Body of pancreas (tissue), 4 donors: ENCODE results near the gene GREB1. TPM values are rescaled to one million over a fixed set of nuclear protein-coding genes. Genes with fewer than 3 reads are reported as not detected.
A peak's percentile ranks its signal among the peaks of the same experiment; 100 is the strongest.

ENCODE experiments used
- ATAC-seq: fragments of 150-250 bp; one replicate; pipeline ENCODE4 v1.9.1; 2016
- DNase-seq, 4 donors: peaks; one replicate each; pipeline ENCODE4 v3.0.0-alpha.2; 2019
- H3K27ac ChIP-seq, 4 donors: fragments of 200-600 bp; sonication (generic); 1 replicate in 3 of 4; 2 replicates in 1 of 4; pipeline versions ENCODE4 v1.5.1 to v1.6.1; 2016 to 2019; ENCODE audit warnings: mild to moderate bottlenecking in 1 of 4, mixed read lengths in 1 of 4, moderate library complexity in 1 of 4
- H3K27me3 ChIP-seq, 2 donors: fragments of 200-600 bp; sonication (generic); one replicate each; pipeline ENCODE4 v1.6.0; 2016; ENCODE audit warnings: mild to moderate bottlenecking in 1 of 2
- H3K36me3 ChIP-seq, 2 donors: fragments of 200-600 bp; sonication (generic); replicated peaks in 1 of 2; 2 replicates each; pipeline ENCODE4 v1.5.1; 2016; ENCODE audit warnings: low read depth in 2 of 2; ENCODE audit not compliant: insufficient read depth in 1 of 2
- H3K4me1 ChIP-seq: fragments of 200-600 bp; sonication (generic); one replicate; pipeline ENCODE4 v1.6.0; 2016
- H3K4me3 ChIP-seq, 2 donors: fragments of 200-600 bp; sonication (generic); 1 replicate in 1 of 2; 2 replicates in 1 of 2; pipeline ENCODE4 v1.5.1; 2016 to 2019
- H3K9me3 ChIP-seq, 3 donors: fragments of 200-600 bp; sonication (generic); 1 replicate in 2 of 3; 2 replicates in 1 of 3; pipeline ENCODE4 v1.5.1; 2016
- POLR2A ChIP-seq, 3 donors: fragments of 450-650 bp; IDR thresholded peaks; one replicate each; pipeline ENCODE4 v1.6.1; 2016; ENCODE audit warnings: antibody characterized with exemption in 3 of 3, mild to moderate bottlenecking in 2 of 3
- WGBS, 2 donors: methylation state at CpG; one replicate each; pipeline ENCODE4 v1.1.5; 2017; 5-methylcytosine and 5-hydroxymethylcytosine counted together
- intact Hi-C: fragments of 100-400 bp; cut with DNase I; formaldehyde crosslinking; loops from one replicate; pipeline ENCODE4 v1.15.1; 2023
- total RNA-seq, 2 donors: library from RNA; depleted of rRNA; stranded (reverse); fragments of >200 nt; gene quantifications; one replicate each; pipeline ENCODE4 v1.1.0, GENCODE V29; 2016
- TF ChIP-seq, protein P1 (sequence below), 7 experiments: fragments of 450-650 bp in 4 of 7; fragments of 200-600 bp in 3 of 7; sonication (generic) in 3 of 7; IDR thresholded peaks; one replicate each; pipeline ENCODE4 v1.5.1; 2016 to 2019; ENCODE audit warnings: antibody characterized with exemption in 7 of 7

GREB1 gene
- total RNA-seq, 2 donors from 2014 or later: 10.4 to 19.8 TPM

DNA sequence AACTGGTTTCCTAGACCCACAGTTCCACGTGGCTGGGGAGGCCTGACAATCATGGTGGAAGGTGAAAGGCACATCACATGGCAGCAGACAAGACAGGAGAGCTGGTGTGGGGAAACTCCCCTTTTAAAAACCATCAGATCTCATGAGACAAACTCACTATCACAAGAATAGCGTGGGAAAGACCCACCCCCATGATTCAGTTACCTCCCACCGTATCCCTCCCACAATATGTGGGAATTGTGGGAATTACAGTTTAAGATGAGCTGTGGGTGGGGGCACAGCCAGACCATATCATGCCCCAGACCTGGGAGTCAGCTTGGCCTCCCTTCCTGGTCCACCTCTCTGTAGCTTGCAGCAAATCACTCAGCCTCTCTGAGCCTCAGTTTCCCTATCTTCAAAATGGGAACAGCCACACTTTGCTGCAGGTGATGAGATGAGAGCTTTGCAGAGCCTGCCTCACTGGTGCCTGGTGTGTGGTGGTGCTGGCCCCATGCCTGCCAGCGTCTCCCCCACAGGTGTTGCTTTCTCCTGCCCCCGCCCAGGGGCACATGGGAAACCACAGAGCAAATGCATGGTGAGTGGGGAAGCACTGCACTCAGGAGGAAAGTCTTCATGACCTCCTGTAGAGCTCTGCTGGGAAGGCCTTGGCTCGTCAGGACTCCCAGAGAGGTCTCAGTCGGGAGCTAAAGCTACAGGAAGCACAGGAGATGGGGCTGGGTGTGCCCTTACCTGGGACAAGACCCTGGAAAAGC, 31.1 kb downstream of the GREB1 start:
- DNase-seq (no peak), ATAC-seq (no peak)
- Histone ChIP-seq H3K9me3 (no peaks in the 10 kb centered on the region), H3K27me3 (no peaks in the 10 kb centered on the region), H3K27ac (no peak overlapping the region), H3K4me1 (peaks cover 5% of the 10 kb centered on the region), H3K4me3 (no peak overlapping the region), H3K36me3 (no peaks in the 10 kb centered on the region)
- intact Hi-C loops: no loop called here
- WGBS, 2 donors: 90 to 92% methylated on average over 7 of the region's 7 CpGs
- no peak for TF ChIP-seq POLR2A (IDR thresholded peaks at IDR 0.05)
- TF ChIP-seq, protein P1, sequence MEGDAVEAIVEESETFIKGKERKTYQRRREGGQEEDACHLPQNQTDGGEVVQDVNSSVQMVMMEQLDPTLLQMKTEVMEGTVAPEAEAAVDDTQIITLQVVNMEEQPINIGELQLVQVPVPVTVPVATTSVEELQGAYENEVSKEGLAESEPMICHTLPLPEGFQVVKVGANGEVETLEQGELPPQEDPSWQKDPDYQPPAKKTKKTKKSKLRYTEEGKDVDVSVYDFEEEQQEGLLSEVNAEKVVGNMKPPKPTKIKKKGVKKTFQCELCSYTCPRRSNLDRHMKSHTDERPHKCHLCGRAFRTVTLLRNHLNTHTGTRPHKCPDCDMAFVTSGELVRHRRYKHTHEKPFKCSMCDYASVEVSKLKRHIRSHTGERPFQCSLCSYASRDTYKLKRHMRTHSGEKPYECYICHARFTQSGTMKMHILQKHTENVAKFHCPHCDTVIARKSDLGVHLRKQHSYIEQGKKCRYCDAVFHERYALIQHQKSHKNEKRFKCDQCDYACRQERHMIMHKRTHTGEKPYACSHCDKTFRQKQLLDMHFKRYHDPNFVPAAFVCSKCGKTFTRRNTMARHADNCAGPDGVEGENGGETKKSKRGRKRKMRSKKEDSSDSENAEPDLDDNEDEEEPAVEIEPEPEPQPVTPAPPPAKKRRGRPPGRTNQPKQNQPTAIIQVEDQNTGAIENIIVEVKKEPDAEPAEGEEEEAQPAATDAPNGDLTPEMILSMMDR (IDR thresholded peaks at IDR 0.05): no peak

DNA sequence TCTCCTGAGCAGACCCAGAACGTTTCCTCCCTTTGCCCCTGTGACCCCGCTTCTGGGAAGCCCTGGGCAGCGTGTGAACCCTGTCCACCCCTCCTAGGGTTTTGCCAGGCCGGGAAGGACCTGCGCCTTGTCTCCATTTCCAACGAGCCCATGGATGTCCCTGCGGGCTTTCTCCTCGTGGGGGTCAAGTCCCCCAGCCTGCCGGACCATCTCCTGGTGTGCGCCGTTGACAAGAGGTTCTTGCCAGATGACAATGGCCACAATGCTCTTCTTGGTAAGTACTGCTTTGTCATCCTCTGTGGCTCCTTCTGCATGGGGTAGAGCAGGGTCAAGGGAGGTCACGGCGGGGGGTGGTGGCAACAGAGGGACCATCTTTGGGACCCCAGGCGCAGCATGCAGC, 32.5 kb downstream of the GREB1 start:
- Histone ChIP-seq H3K9me3 (no peaks in the 10 kb centered on the region), H3K4me3 (no peak overlapping the region), H3K27me3 (no peaks in the 10 kb centered on the region), H3K4me1 (peaks cover 5% of the 10 kb centered on the region), H3K36me3 (no peaks in the 10 kb centered on the region), H3K27ac (no peak overlapping the region)
- intact Hi-C loops: no loop called here
- DNase-seq (no peak), ATAC-seq (no peak)
- TF ChIP-seq POLR2A (IDR thresholded peaks at IDR 0.05): no peak
- TF ChIP-seq, protein P1 (IDR thresholded peaks at IDR 0.05): no peak
- 88% methylated on average over 11 to 14 of the region's 14 CpGs for WGBS, 2 donors

DNA sequence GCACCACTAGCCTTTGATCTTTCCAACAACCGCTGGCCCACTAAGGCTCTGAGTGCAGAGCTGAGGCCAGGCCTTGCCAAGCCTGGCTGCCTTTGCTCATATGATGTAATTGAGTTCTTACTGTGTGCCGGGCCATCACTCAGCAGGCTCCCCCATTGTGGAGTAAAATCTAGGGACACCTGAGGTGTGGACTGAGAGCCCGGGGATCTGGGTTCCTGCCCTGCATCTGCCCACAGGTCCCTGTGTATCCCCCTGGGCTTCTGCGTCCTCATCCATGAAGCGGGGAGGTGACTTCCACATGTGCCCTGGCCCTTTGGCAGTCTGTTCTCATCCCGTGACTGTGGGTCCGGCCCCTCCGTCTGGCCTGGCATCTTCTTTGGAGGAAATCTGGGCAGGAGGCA, 33.8 kb downstream of the GREB1 start:
- H3K36me3 ChIP-seq: no peaks in the 10 kb centered on the region
- 91 to 95% methylated on average over 7 to 8 of the region's 8 CpGs for WGBS, 2 donors
- no peaks in the 10 kb centered on the region for H3K9me3 ChIP-seq
- no peak overlapping the region for H3K4me3 ChIP-seq
- TF ChIP-seq, protein P1 (IDR thresholded peaks at IDR 0.05): no peak
- TF ChIP-seq POLR2A (IDR thresholded peaks at IDR 0.05): no peak
- H3K27ac ChIP-seq: no peak overlapping the region
- ATAC-seq (no peak), DNase-seq (no peak)
- intact Hi-C loops: no loop called here
- peaks cover 5% of the 10 kb centered on the region for H3K4me1 ChIP-seq
- no peaks in the 10 kb centered on the region for H3K27me3 ChIP-seq

DNA sequence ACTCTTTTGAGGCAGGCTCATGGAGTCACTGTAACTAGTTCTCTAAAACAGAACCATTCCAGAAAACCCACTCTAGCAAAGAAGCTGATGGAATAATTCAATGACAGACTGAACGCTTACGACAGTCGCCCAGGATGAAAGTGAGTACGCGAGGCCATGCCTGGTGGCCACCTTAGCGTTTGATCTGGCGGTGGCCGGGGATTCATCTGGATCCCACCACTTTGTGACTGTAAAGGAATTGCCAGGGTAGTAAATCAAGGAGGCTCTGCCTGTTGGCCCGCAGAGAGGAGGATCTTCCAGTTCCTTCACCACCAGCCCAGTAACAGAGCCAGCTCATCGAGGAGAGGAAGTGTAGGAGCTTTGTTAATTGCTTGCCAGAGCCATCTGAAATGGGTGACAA, 34.6 kb downstream of the GREB1 start:
- intact Hi-C loops: no loop called here
- Histone ChIP-seq H3K4me1 (peaks cover 5% of the 10 kb centered on the region), H3K36me3 (no peaks in the 10 kb centered on the region), H3K27me3 (no peaks in the 10 kb centered on the region), H3K4me3 (no peak overlapping the region), H3K9me3 (no peaks in the 10 kb centered on the region), H3K27ac (no peak overlapping the region)
- TF ChIP-seq, protein P1 (IDR thresholded peaks at IDR 0.05): no peak
- no peak for TF ChIP-seq POLR2A (IDR thresholded peaks at IDR 0.05)
- DNase-seq (peak in 1 of 4 donors; percentile 0), ATAC-seq (no peak)
- 89% methylated on average over 10 of the region's 10 CpGs for WGBS, 2 donors

DNA sequence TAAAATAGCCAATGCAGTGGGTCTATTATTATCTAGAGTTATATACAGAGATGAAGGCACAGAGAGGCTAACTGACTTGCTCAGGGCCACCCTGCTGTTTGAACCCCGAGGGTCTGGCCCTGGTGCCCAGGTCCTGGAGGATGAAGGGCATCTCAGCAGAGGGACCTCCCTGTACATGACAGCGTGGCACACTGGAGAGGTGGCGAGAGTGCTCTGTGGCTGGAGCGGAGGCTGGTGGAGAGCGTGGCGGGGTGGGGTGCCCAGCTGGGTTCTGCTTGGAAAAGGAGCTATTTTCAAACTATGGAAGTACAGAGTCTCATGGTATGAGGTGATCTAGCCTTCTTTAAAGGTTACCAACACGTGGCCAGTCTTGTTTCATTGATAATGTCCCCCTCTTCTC, 35.8 kb downstream of the GREB1 start:
- 88 to 92% methylated on average over 7 of the region's 7 CpGs for WGBS, 2 donors
- no peak for TF ChIP-seq POLR2A (IDR thresholded peaks at IDR 0.05)
- TF ChIP-seq, protein P1 (IDR thresholded peaks at IDR 0.05): no peak
- H3K27ac ChIP-seq: no peak overlapping the region

More for the DNA sequence above, 35.8 kb downstream of the GREB1 start:
- intact Hi-C loops: no loop called here
- Histone ChIP-seq H3K4me3 (no peak overlapping the region), H3K27me3 (no peaks in the 10 kb centered on the region), H3K36me3 (no peaks in the 10 kb centered on the region), H3K9me3 (no peaks in the 10 kb centered on the region), H3K4me1 (peaks cover 5% of the 10 kb centered on the region)
- ATAC-seq (no peak), DNase-seq (no peak)
